Mesendoderm (in vitro differentiated cells): Measurements from ENCODE around the gene RNF144B.

Experiments
- DNase-seq: peaks from one replicate; pipeline ENCODE4 v3.0.0; 2013
- H2AK5ac ChIP-seq: 2 replicates; pipeline ENCODE4 v1.6.1; 2013; ENCODE audit warnings: low read length, inconsistent platforms
- H2BK120ac ChIP-seq: 2 replicates; pipeline ENCODE4 v1.6.1; 2013; ENCODE audit warnings: low read depth, mild to moderate bottlenecking, low read length, moderate library complexity, mixed read lengths
- H2BK15ac ChIP-seq: replicated peaks from 2 replicates; pipeline ENCODE4 v1.6.1; 2013; ENCODE audit warnings: low read depth, mild to moderate bottlenecking, moderate library complexity
- H2BK5ac ChIP-seq: 2 replicates; pipeline ENCODE4 v1.6.1; 2013; ENCODE audit warnings: low read length, inconsistent platforms
- H3K18ac ChIP-seq: 2 replicates; pipeline ENCODE4 v1.6.1; 2013; ENCODE audit warnings: mild to moderate bottlenecking, low read length, mixed read lengths
- H3K23ac ChIP-seq: one replicate; pipeline ENCODE4 v1.6.1; 2013; ENCODE audit warnings: low read length
- H3K27ac ChIP-seq: 2 replicates; pipeline ENCODE4 v1.5.1; 2013; ENCODE audit warnings: low read depth, mild to moderate bottlenecking, inconsistent platforms, low read length, moderate library complexity
- H3K27me3 ChIP-seq: 2 replicates; pipeline ENCODE4 v1.6.1; 2013; ENCODE audit warnings: low read length, control low read depth, mild to moderate bottlenecking, inconsistent platforms; ENCODE audit not compliant: insufficient read depth, poor library complexity
- H3K36me3 ChIP-seq: 2 replicates; pipeline ENCODE4 v1.6.1; 2013; ENCODE audit warnings: low read length, inconsistent platforms; ENCODE audit not compliant: control insufficient read depth, insufficient read depth
- H3K4ac ChIP-seq: one replicate; pipeline ENCODE4 v1.6.1; 2013; ENCODE audit warnings: low read depth, mild to moderate bottlenecking, low read length, moderate library complexity
- H3K4me1 ChIP-seq: 2 replicates; pipeline ENCODE4 v1.6.1; 2013; ENCODE audit warnings: low read depth, low read length, inconsistent platforms; ENCODE audit not compliant: control insufficient read depth
- H3K4me2 ChIP-seq: 2 replicates; pipeline ENCODE4 v1.6.1; 2013; ENCODE audit warnings: low read length
- H3K4me3 ChIP-seq: 2 replicates; pipeline ENCODE4 v1.5.1; 2013; ENCODE audit warnings: mild to moderate bottlenecking, low read length
- H3K56ac ChIP-seq: one replicate; pipeline ENCODE4 v1.6.1; 2013; ENCODE audit warnings: low read length
- H3K79me1 ChIP-seq: 2 replicates; pipeline ENCODE4 v1.6.1; 2013; ENCODE audit warnings: low read length, inconsistent platforms
- H3K79me2 ChIP-seq: 2 replicates; pipeline ENCODE4 v1.6.1; 2013; ENCODE audit warnings: mild to moderate bottlenecking, low read length; ENCODE audit not compliant: control insufficient read depth, insufficient read depth
- H3K9ac ChIP-seq: 2 replicates; pipeline ENCODE4 v1.6.1; 2013; ENCODE audit warnings: low read length, inconsistent platforms
- H4K5ac ChIP-seq: one replicate; pipeline ENCODE4 v1.6.1; 2013; ENCODE audit warnings: low read length
- H4K8ac ChIP-seq: one replicate; pipeline ENCODE4 v1.6.1; 2013; ENCODE audit warnings: low read depth, mild to moderate bottlenecking, control low read depth, low read length, moderate library complexity
- WGBS: extraction: QIAGEN DNeasy Blood & Tissue Kit; methylation state at CpG from one replicate; pipeline ENCODE4 v1.1.7; 2013; ENCODE audit warnings: low lambda C conversion rate, missing lambda C conversion rate; ENCODE audit not compliant: insufficient coverage; ENCODE audit errors: extremely low coverage; 5-methylcytosine and 5-hydroxymethylcytosine counted together

RNF144B gene

DNA sequence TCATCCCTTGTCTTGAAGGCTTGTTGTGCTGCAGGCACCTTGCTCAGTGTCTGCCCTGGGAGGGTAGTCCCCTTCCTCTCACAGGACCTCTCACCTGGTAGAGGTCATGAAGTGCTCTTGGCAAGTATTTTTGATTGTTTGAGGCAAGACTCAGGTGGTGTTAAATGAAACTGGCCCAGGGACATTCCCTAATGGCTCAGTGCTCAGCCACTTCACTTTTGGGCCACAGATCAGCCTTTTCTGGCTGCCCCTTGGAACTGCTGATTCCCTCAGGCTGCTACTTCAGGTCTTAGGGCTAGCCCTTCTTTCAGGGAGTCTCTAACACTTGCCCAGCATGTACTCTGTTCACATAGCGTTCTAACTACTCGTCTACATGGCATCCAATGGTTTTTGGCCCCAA is 111.3 kb downstream of the RNF144B start:
- H2BK15ac ChIP-seq = no peak overlapping the region
- no peaks in the 10 kb centered on the region for H3K79me1 ChIP-seq
- H2AK5ac ChIP-seq = no peak overlapping the region
- no peaks in the 10 kb centered on the region for H3K4me1 ChIP-seq
- no peak overlapping the region for H3K4me3 ChIP-seq
- no peak overlapping the region for H4K5ac ChIP-seq
- no peak overlapping the region for H3K4me2 ChIP-seq
- H3K79me2 ChIP-seq = no peaks in the 10 kb centered on the region
- H2BK120ac ChIP-seq = no peak overlapping the region
- no peak overlapping the region for H3K9ac ChIP-seq
- no peak for DNase-seq
- no peak overlapping the region for H4K8ac ChIP-seq
- H3K27me3 ChIP-seq = no peaks in the 10 kb centered on the region
- H3K23ac ChIP-seq = no peak overlapping the region
- no peak overlapping the region for H3K56ac ChIP-seq
- no CpG with 5 or more reads among the region's 2 CpGs for WGBS
- H3K4ac ChIP-seq = no peak overlapping the region
- no peak overlapping the region for H3K18ac ChIP-seq
- no peak overlapping the region for H3K27ac ChIP-seq
- no peak overlapping the region for H2BK5ac ChIP-seq
- H3K36me3 ChIP-seq = no peaks in the 10 kb centered on the region

GRCh38 chr6:18500921-18501662 is 113.9 kb downstream of the RNF144B start:
- Histone ChIP-seq H4K5ac (no peak overlapping the region), H2BK15ac (no peak overlapping the region), H3K4me3 (no peak overlapping the region), H2BK120ac (no peak overlapping the region), H2AK5ac (no peak overlapping the region), H4K8ac (no peak overlapping the region), H3K27me3 (no peaks in the 10 kb centered on the region), H3K4me1 (no peaks in the 10 kb centered on the region), H3K18ac (no peak overlapping the region), H3K36me3 (no peaks in the 10 kb centered on the region), H3K79me1 (no peaks in the 10 kb centered on the region), H3K9ac (no peak overlapping the region), H3K4ac (no peak overlapping the region), H3K56ac (no peak overlapping the region), H3K79me2 (no peaks in the 10 kb centered on the region), H3K23ac (no peak overlapping the region), H2BK5ac (no peak overlapping the region), H3K27ac (no peak overlapping the region), H3K4me2 (no peak overlapping the region)
- DNase-seq = no peak
- WGBS = no CpG with 5 or more reads among the region's 12 CpGs

DNA sequence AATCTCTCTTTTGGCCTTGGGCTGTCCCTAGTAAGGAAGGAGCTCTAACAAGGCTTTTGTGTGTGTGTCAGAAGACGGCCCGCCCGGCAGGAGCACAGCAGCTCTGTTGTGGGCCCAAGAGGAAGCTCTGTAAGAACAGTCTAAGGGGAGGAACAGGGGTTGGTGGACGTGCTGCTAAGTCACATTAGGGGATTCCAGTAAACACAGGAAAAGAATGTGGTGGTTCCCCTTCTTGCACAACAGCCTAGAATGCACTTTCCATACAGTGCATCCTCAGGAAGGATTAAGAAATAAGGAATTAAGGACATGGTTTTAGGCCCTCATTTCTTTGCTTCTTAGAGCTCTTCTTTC is 114.5 kb downstream of the RNF144B start:
- Histone ChIP-seq H2BK120ac (no peak overlapping the region), H3K79me2 (no peaks in the 10 kb centered on the region), H3K27ac (no peak overlapping the region), H4K8ac (no peak overlapping the region), H3K56ac (no peak overlapping the region), H3K4me3 (no peak overlapping the region), H2BK5ac (no peak overlapping the region), H3K36me3 (no peaks in the 10 kb centered on the region), H2BK15ac (no peak overlapping the region), H3K4me1 (no peaks in the 10 kb centered on the region), H3K27me3 (no peaks in the 10 kb centered on the region), H3K18ac (no peak overlapping the region), H2AK5ac (no peak overlapping the region), H3K4me2 (no peak overlapping the region), H3K79me1 (no peaks in the 10 kb centered on the region), H3K9ac (no peak overlapping the region), H3K4ac (no peak overlapping the region), H4K5ac (no peak overlapping the region), H3K23ac (no peak overlapping the region)
- no CpG with 5 or more reads among the region's 4 CpGs for WGBS
- no peak for DNase-seq

GRCh38 chr6:18503206-18503592 is 116.0 kb downstream of the RNF144B start:
- H4K5ac ChIP-seq = no peak overlapping the region
- H2BK5ac ChIP-seq = no peak overlapping the region
- no peak overlapping the region for H3K4me3 ChIP-seq
- no peak overlapping the region for H3K18ac ChIP-seq
- H3K79me1 ChIP-seq = no peaks in the 10 kb centered on the region
- H3K4me1 ChIP-seq = no peaks in the 10 kb centered on the region
- no peak overlapping the region for H3K27ac ChIP-seq
- H2BK120ac ChIP-seq = no peak overlapping the region
- no peak overlapping the region for H4K8ac ChIP-seq
- H3K79me2 ChIP-seq = no peaks in the 10 kb centered on the region
- H3K9ac ChIP-seq = no peak overlapping the region
- DNase-seq = no peak
- H3K4me2 ChIP-seq = no peak overlapping the region
- no peak overlapping the region for H3K4ac ChIP-seq
- H3K27me3 ChIP-seq = no peaks in the 10 kb centered on the region
- H3K56ac ChIP-seq = no peak overlapping the region
- no peaks in the 10 kb centered on the region for H3K36me3 ChIP-seq
- H2BK15ac ChIP-seq = no peak overlapping the region
- H3K23ac ChIP-seq = no peak overlapping the region
- H2AK5ac ChIP-seq = no peak overlapping the region

GRCh38 chr6:18503593-18504231 is 116.6 kb downstream of the RNF144B start:
- peak; percentile 81 for DNase-seq
- no CpG with 5 or more reads among the region's 11 CpGs for WGBS

DNA sequence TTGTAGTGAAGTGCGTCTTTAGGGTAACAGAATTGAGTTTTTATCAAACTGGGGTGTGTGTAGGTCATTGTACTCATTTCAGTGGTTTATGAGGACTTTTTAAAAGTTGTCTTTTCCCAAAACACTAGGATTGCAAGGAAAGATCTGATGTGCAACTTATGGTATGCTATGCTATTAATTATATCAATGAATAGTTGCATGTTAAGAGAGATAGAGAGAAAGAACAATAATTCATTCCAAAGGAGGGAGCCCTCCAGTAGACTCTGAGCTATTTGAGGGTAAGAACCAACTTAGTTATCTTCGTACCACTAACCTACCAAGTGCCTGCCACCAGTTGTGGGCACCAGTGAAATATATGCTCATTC is 117.1 kb downstream of the RNF144B start:
- WGBS = no CpG with 5 or more reads among the region's 2 CpGs
- no peak overlapping the region for H3K27ac ChIP-seq

More at GRCh38 chr6:18503593-18504231, 116.6 kb downstream of the RNF144B start:
- H2BK120ac ChIP-seq = no peak overlapping the region
- H2BK15ac ChIP-seq = no peak overlapping the region
- H3K79me2 ChIP-seq = no peaks in the 10 kb centered on the region
- H3K56ac ChIP-seq = no peak overlapping the region
- H4K5ac ChIP-seq = no peak overlapping the region
- no peak overlapping the region for H2BK5ac ChIP-seq
- H3K9ac ChIP-seq = no peak overlapping the region
- H3K23ac ChIP-seq = no peak overlapping the region
- no peaks in the 10 kb centered on the region for H3K79me1 ChIP-seq
- no peak overlapping the region for H4K8ac ChIP-seq
- H2AK5ac ChIP-seq = no peak overlapping the region
- H3K4me1 ChIP-seq = no peaks in the 10 kb centered on the region
- H3K36me3 ChIP-seq = no peaks in the 10 kb centered on the region
- H3K27me3 ChIP-seq = no peaks in the 10 kb centered on the region
- H3K4me3 ChIP-seq = no peak overlapping the region
- no peak overlapping the region for H3K27ac ChIP-seq
- H3K4ac ChIP-seq = no peak overlapping the region
- no peak overlapping the region for H3K4me2 ChIP-seq
- H3K18ac ChIP-seq = no peak overlapping the region

More for the DNA sequence above, 117.1 kb downstream of the RNF144B start:
- H3K27me3 ChIP-seq = no peaks in the 10 kb centered on the region
- no peak overlapping the region for H2BK5ac ChIP-seq
- no peak overlapping the region for H3K23ac ChIP-seq
- H2BK15ac ChIP-seq = no peak overlapping the region
- no peak overlapping the region for H2BK120ac ChIP-seq
- no peaks in the 10 kb centered on the region for H3K36me3 ChIP-seq
- no peak for DNase-seq
- H2AK5ac ChIP-seq = no peak overlapping the region
- H3K4ac ChIP-seq = no peak overlapping the region
- H3K4me2 ChIP-seq = no peak overlapping the region
- H3K4me1 ChIP-seq = no peaks in the 10 kb centered on the region
- no peak overlapping the region for H3K4me3 ChIP-seq
- H3K79me1 ChIP-seq = no peaks in the 10 kb centered on the region
- no peak overlapping the region for H3K56ac ChIP-seq
- no peak overlapping the region for H4K8ac ChIP-seq
- no peak overlapping the region for H3K9ac ChIP-seq
- H4K5ac ChIP-seq = no peak overlapping the region
- no peak overlapping the region for H3K18ac ChIP-seq
- no peaks in the 10 kb centered on the region for H3K79me2 ChIP-seq
